ENCODE measurements around the gene SPNS1.
A peak's percentile ranks its signal among the peaks of the same experiment; 100 is the strongest.
"Not testable (repeated sequence)": the region's sequence is repeated elsewhere in the genome, so short reads cannot be mapped to it uniquely, and the experiment has no call there.

Gene SPNS1

GRCh38 chr16:28974007-28974436 is 556 bp upstream of the SPNS1 start:
- DNase-seq (ENCODE audit: low read depth in 1 of 2, low spot score in 1 of 2), result peak; percentile 35 to 76
- TF ChIP-seq JUND (IDR thresholded peaks at IDR 0.05; ENCODE audit: low read depth), result no peak
- in situ Hi-C loops (cut with HindIII; ENCODE audit: low pct_unique_long_range_greater_than_20kb, low sequenced_read_pairs), result no loop called here

GRCh38 chr16:28975158-28975599 is 601 bp downstream of the SPNS1 start:
- DNase-seq (ENCODE audit: low read depth in 1 of 2, low spot score in 1 of 2), result no peak
- in situ Hi-C loops (cut with HindIII; ENCODE audit: low pct_unique_long_range_greater_than_20kb, low sequenced_read_pairs), result no loop called here
- no peak for TF ChIP-seq JUND (IDR thresholded peaks at IDR 0.05; ENCODE audit: low read depth)

- peak; percentile 43 to 72 for DNase-seq (ENCODE audit: low read depth in 1 of 2, low spot score in 1 of 2)
- in situ Hi-C loops (cut with HindIII; ENCODE audit: low pct_unique_long_range_greater_than_20kb, low sequenced_read_pairs), result no loop called here
- no peak for TF ChIP-seq JUND (IDR thresholded peaks at IDR 0.05; ENCODE audit: low read depth)
Observed at GRCh38 chr16:28977703-28978662, 3.4 kb downstream of the SPNS1 start.

- DNase-seq (ENCODE audit: low read depth in 1 of 2, low spot score in 1 of 2); in situ Hi-C loops (cut with HindIII; ENCODE audit: low pct_unique_long_range_greater_than_20kb, low sequenced_read_pairs): not testable (repeated sequence)
Observed at GRCh38 chr16:28980330-28980729, 5.8 kb downstream of the SPNS1 start.

GRCh38 chr16:28980929-28981328 is 6.4 kb downstream of the SPNS1 start:
- in situ Hi-C loops (cut with HindIII; ENCODE audit: low pct_unique_long_range_greater_than_20kb, low sequenced_read_pairs), result no loop called here
- DNase-seq (ENCODE audit: low read depth in 1 of 2, low spot score in 1 of 2), result no peak
- no peak for TF ChIP-seq JUND (IDR thresholded peaks at IDR 0.05; ENCODE audit: low read depth)

GRCh38 chr16:28981517-28981916 is 6.9 kb downstream of the SPNS1 start:
- in situ Hi-C loops (cut with HindIII; ENCODE audit: low pct_unique_long_range_greater_than_20kb, low sequenced_read_pairs), result no loop called here
- TF ChIP-seq JUND (IDR thresholded peaks at IDR 0.05; ENCODE audit: low read depth), result no peak
- no peak for DNase-seq (ENCODE audit: low read depth in 1 of 2, low spot score in 1 of 2)

GRCh38 chr16:28982418-28982817 is 7.8 kb downstream of the SPNS1 start:
- in situ Hi-C loops (cut with HindIII; ENCODE audit: low pct_unique_long_range_greater_than_20kb, low sequenced_read_pairs), result no loop called here
- no peak for DNase-seq (ENCODE audit: low read depth in 1 of 2, low spot score in 1 of 2)
- no peak for TF ChIP-seq JUND (IDR thresholded peaks at IDR 0.05; ENCODE audit: low read depth)

GRCh38 chr16:28982949-28983348 is 8.4 kb downstream of the SPNS1 start:
- in situ Hi-C loops (cut with HindIII; ENCODE audit: low pct_unique_long_range_greater_than_20kb, low sequenced_read_pairs), result no loop called here
- TF ChIP-seq JUND (IDR thresholded peaks at IDR 0.05; ENCODE audit: low read depth), result no peak
- no peak for DNase-seq (ENCODE audit: low read depth in 1 of 2, low spot score in 1 of 2)

- DNase-seq (ENCODE audit: low read depth in 1 of 2, low spot score in 1 of 2), result no peak
- TF ChIP-seq JUND (IDR thresholded peaks at IDR 0.05; ENCODE audit: low read depth), result no peak
- in situ Hi-C loops (cut with HindIII; ENCODE audit: low pct_unique_long_range_greater_than_20kb, low sequenced_read_pairs), result no loop called here
Observed at GRCh38 chr16:28983644-28984043, 9.1 kb downstream of the SPNS1 start.

- in situ Hi-C loops (cut with HindIII; ENCODE audit: low pct_unique_long_range_greater_than_20kb, low sequenced_read_pairs), result no loop called here
- no peak for DNase-seq (ENCODE audit: low read depth in 1 of 2, low spot score in 1 of 2)
- TF ChIP-seq JUND (IDR thresholded peaks at IDR 0.05; ENCODE audit: low read depth), result no peak
Observed at GRCh38 chr16:28984091-28984490, 9.5 kb downstream of the SPNS1 start.

GRCh38 chr16:28984619-28985135 is 10.1 kb downstream of the SPNS1 start, which contains the start of gene LAT:
Gene LAT (plus strand): TSS chr16:28985052. CDS start chr16:28985418, 366 bp downstream.
- no peak for DNase-seq (ENCODE audit: low read depth in 1 of 2, low spot score in 1 of 2)
- in situ Hi-C loops (cut with HindIII; ENCODE audit: low pct_unique_long_range_greater_than_20kb, low sequenced_read_pairs), result no loop called here
- TF ChIP-seq JUND (IDR thresholded peaks at IDR 0.05; ENCODE audit: low read depth), result no peak

GRCh38 chr16:28985211-28986041 is 10.8 kb downstream of the SPNS1 start:
- no peak for TF ChIP-seq JUND (IDR thresholded peaks at IDR 0.05; ENCODE audit: low read depth)
- no peak for DNase-seq (ENCODE audit: low read depth in 1 of 2, low spot score in 1 of 2)
- in situ Hi-C loops (cut with HindIII; ENCODE audit: low pct_unique_long_range_greater_than_20kb, low sequenced_read_pairs), result no loop called here

Measured in T47D (cell line).